Retinal pigment epithelial cell (primary cell): ENCODE measurements around the gene FAM117A.

ENCODE experiments used
- DNase-seq: peaks from one replicate; pipeline ENCODE4 v3.0.0-alpha.2; 2010; ENCODE audit warnings: low read depth
- H3K4me3 ChIP-seq: 2 replicates; pipeline ENCODE4 v1.5.1; 2011; ENCODE audit warnings: mild to moderate bottlenecking, low read length, control low read depth, moderate library complexity
- TF ChIP-seq, protein P1 (sequence below): conservative IDR thresholded peaks from 2 replicates; pipeline ENCODE4 v1.5.1; 2011; ENCODE audit warnings: low read depth, low read length, control low read depth, inconsistent platforms

The FAM117A gene

DNA sequence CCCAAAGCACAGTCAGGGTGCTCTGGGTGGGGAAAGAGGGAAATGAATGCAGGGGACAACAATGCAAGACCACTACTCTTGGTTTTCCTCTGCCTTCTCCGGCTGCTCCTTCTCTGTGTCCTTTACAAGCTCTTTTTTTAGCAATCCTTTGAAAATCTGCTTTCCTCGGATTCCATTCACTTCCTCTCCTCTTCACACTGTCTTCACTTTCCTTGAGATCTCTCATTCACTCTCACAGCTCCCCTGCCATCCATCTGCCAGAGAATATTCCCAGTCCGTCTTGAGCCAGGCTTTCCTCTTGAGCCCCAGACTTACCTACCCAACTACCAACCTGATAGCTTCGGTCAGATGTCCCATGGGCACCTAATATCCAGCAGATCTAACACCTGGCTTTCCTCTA lies 75.1 kb downstream of the FAM117A start:
- H3K4me3 ChIP-seq = no peak overlapping the region
- no peak for DNase-seq
- TF ChIP-seq, protein P1, sequence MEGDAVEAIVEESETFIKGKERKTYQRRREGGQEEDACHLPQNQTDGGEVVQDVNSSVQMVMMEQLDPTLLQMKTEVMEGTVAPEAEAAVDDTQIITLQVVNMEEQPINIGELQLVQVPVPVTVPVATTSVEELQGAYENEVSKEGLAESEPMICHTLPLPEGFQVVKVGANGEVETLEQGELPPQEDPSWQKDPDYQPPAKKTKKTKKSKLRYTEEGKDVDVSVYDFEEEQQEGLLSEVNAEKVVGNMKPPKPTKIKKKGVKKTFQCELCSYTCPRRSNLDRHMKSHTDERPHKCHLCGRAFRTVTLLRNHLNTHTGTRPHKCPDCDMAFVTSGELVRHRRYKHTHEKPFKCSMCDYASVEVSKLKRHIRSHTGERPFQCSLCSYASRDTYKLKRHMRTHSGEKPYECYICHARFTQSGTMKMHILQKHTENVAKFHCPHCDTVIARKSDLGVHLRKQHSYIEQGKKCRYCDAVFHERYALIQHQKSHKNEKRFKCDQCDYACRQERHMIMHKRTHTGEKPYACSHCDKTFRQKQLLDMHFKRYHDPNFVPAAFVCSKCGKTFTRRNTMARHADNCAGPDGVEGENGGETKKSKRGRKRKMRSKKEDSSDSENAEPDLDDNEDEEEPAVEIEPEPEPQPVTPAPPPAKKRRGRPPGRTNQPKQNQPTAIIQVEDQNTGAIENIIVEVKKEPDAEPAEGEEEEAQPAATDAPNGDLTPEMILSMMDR = no peak

DNA sequence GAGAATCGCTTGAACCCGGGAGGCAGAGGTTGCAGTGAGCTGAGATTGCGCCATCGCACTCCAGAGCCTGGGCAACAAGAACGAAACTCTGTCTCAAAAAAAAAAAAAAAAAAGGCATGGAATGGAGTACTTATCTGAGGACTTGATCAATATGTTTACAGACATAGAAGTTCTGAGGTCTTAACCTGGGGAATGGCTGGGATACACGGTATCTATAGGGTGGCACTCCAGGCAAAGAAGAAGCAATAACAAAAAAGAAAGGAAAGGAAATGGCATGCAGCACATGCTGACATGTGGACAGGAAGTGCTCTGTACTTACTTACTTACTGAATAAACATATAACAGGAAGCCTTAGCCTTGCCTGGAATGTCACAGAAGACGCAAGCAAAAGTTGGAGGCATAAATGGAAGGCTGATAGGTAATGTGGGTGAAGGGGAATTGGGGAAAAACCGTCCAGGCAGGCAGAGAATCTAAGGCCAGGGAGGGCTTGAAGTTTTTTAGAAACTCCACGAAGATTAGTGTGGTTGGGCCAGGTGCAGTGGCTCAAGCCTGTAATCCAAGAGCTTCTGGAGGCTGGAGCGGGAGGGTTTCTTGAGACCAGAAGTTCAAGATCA lies 75.9 kb downstream of the FAM117A start:
- TF ChIP-seq, protein P1 = no peak
- no peak for DNase-seq
- no peak overlapping the region for H3K4me3 ChIP-seq

DNA sequence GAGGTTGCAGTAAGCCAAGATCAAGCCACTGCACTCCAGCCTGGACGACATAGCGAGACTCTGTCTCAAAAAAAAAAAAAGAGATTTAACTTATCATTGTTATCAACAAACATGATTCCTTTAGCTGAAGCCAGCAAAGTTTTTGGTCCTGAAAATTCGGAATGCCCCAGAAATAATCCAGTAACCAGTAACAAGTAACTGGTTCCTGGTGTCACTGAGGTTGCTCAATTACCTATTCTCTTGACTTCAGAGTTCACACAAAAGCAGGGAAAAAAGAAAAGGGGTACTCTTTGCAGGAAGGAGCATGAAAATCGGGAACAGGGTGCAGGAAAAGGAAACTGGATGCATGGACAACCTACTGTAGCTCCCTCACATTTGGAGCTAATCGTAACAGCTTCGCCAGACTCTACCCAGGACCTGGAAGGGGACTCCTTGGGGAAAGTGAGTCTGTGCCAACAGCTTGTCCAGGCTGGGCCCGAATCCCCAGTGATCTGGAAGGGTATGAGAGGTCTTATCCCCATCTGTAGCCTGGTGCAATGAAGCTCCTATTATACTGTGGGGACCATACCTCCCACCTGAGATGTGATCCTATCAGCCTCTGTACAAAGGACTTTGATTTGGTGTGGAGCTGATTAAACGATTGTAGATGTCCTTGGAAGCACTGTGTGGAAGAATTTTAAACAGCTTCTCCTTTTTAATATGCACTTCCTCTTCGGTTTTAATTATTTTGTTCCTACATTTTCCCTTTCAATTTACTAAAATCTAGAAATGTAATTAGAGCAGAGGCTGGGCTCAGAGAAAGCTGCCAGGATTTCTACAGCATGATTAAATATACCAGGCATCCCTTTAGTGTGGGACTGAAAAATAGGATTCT lies 82.6 kb downstream of the FAM117A start:
- H3K4me3 ChIP-seq = no peak overlapping the region
- TF ChIP-seq, protein P1 = no peak
- no peak for DNase-seq

DNA sequence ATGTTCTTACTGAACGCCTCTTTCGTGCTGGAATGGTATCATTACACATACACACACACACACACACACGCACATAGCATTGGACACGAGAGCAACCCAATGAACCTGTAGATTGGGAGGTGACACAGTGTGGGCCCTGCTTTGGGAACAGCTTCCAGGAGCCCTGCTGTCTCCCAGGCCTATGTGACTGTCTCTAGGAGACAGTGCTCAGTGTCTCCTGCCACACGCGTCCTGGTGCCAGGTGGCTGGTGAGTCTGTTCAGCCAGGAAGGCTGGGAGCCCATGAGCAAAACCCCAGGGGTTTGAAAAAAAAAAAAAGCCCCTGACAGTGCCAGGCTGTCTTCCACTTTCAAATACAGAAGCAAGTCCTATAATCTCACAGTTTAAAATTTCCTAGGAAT lies 83.6 kb downstream of the FAM117A start:
- no peak for DNase-seq
- TF ChIP-seq, protein P1 = no peak
- H3K4me3 ChIP-seq = no peak overlapping the region

DNA sequence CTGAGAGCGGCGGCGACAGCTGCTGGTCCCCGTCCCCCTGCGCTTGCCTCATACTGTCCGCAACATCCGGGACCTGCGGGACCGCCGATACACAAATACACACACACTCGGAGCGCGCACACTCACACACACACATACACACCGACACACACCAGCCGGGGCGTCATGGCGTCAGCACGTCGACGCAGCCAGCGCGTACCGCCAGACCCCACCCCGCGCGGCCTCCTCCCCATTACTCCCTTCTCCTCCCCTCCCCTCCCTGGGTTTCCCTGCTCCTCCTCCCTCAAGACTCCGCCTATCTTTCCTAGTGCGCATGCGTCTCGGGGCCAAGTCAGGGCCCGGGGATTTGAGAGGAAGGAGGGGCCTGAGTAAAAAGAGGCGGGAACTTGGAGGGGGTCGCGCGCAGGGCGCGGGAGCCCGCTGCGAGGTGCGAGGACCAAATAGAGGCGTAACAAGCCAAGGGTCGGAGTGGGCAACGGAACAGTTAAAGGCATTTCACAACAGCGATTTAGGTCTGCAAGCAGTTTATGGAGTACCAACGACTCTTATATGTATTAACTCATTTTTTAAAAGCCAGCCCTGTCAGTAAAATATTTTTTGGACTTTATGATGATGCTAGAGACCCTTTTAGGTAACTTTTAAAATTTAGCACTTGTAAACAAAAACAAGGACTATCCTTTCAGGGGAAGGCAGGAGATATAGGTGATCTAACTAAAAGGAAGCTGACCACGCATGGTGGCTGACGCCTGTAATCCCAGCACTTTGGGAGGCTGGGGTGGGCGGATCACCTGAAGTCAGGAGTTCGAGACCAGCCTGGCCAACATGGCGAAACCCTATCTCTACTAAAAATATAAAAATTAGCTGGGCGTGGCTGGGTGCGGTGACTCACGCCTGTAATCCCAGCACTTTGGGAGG lies 85.7 kb downstream of the FAM117A start, which contains the start of gene SPOP:
Gene SPOP (minus strand): TSS at position 165 of the 915 bp plus-strand sequence. CDS start 55,287 bp downstream, outside the sequence.
- TF ChIP-seq, protein P1 = no peak
- peak within 1 kb of the TSS; percentile 80 for H3K4me3 ChIP-seq
- peak; percentile 98 for DNase-seq

DNA sequence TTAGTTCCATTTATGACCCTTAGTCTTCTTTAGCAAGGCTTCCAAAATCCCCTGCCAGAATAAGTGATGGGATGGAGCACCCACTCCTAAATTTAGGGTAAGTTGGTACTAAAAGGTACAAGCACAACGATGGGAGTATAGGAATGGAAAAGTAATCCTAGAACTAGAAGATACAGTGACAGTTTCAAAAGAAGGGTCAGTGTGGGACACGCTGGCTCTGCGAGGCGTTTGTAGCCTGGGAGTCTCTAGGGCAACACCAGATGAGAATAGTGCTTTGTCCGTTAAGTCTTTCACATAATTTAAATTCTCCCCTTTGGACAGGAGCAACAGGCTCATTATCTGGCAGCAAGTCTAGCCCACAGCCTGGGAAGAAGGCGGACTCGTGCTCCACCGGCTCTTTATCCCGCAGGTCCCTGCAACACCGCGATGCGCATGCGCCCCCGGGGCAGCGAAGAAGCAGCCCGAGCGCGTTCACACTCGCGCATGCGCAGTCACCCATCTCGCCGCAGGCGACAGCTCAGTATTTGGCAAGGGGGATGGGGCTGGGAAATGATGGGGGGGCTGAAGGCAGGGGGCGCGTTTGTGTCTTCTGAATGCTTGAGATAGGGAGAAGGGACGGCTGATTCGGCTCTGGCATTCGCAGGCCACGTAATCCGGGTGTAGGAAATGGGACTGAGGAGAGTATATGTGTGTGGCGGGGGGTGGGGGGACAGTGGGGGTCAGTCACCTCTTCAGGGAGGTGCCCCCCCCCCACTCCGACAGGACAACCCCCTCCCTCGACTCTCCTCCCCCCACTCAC lies 86.6 kb downstream of the FAM117A start:
- peak; percentile 61 for DNase-seq
- TF ChIP-seq, protein P1 = no peak
- H3K4me3 ChIP-seq = peak overlapping the region; percentile 80
